Measurements from ENCODE around the gene MAP1B.
A peak's percentile ranks its signal among the peaks of the same experiment; 100 is the strongest.

Gene MAP1B

GRCh38 chr5:72231991-72232703 is 124.9 kb downstream of the MAP1B start:
- DNase-seq, result no peak

GRCh38 chr5:72232838-72233237 is 125.6 kb downstream of the MAP1B start:
- DNase-seq, result no peak

- DNase-seq, result no peak
These were observed 126.6 kb downstream of the MAP1B start for GRCh38 chr5:72233835-72234234.

GRCh38 chr5:72234265-72234700 is 127.0 kb downstream of the MAP1B start:
- no peak for DNase-seq

- no peak for DNase-seq
These were observed 127.6 kb downstream of the MAP1B start for GRCh38 chr5:72234868-72235267.

GRCh38 chr5:72235725-72236124 is 128.4 kb downstream of the MAP1B start:
- no peak for DNase-seq

- DNase-seq, result no peak
These were observed 130.1 kb downstream of the MAP1B start for GRCh38 chr5:72237415-72237814.

- no peak for DNase-seq
These were observed 130.6 kb downstream of the MAP1B start for GRCh38 chr5:72237879-72238278.

GRCh38 chr5:72238712-72239445 is 131.6 kb downstream of the MAP1B start:
- peak; percentile 12 for DNase-seq

- DNase-seq, result no peak
These were observed 134.2 kb downstream of the MAP1B start for GRCh38 chr5:72241346-72242003.

GRCh38 chr5:72242796-72243475 is 135.7 kb downstream of the MAP1B start:
- peak; percentile 89 for DNase-seq

- DNase-seq, result no peak
These were observed 136.4 kb downstream of the MAP1B start for GRCh38 chr5:72243706-72244105.

GRCh38 chr5:72244862-72245371 is 137.6 kb downstream of the MAP1B start:
- DNase-seq, result peak; percentile 84

- no peak for DNase-seq
These were observed 138.3 kb downstream of the MAP1B start for GRCh38 chr5:72245546-72245945.

- no peak for DNase-seq
These were observed 138.8 kb downstream of the MAP1B start for GRCh38 chr5:72245951-72246532.

- DNase-seq, result no peak
These were observed 139.7 kb downstream of the MAP1B start for GRCh38 chr5:72246954-72247442.

GRCh38 chr5:72248410-72248981 is 141.2 kb downstream of the MAP1B start:
- peak; percentile 55 for DNase-seq

GRCh38 chr5:72251386-72251785 is 144.1 kb downstream of the MAP1B start:
- no peak for DNase-seq

GRCh38 chr5:72252008-72252407 is 144.7 kb downstream of the MAP1B start:
- no peak for DNase-seq

GRCh38 chr5:72252574-72253155 is 145.4 kb downstream of the MAP1B start:
- no peak for DNase-seq

- no peak for DNase-seq
These were observed 148.0 kb downstream of the MAP1B start for GRCh38 chr5:72255237-72255636.

- no peak for DNase-seq
These were observed 148.4 kb downstream of the MAP1B start for GRCh38 chr5:72255670-72256069.
